Brain microvascular endothelial cell (primary cell): ENCODE results near the gene ADGRG2.
A peak's percentile ranks its signal among the peaks of the same experiment; 100 is the strongest.
"Not testable (repeated sequence)": the region's sequence is repeated elsewhere in the genome, so short reads cannot be mapped to it uniquely, and the experiment has no call there.

Source experiments
- DNase-seq: peaks from one replicate; pipeline ENCODE4 v3.0.0-alpha.2; 2020
- H3K27ac ChIP-seq: fragments of 250-450 bp; sonication (Bioruptor Pico); 2 replicates; pipeline ENCODE4 v1.5.1; 2020; ENCODE audit warnings: mild to moderate bottlenecking, moderate library complexity
- H3K27me3 ChIP-seq: fragments of 250-450 bp; sonication (Bioruptor Pico); replicated peaks from 2 replicates; pipeline ENCODE4 v1.5.1; 2020; ENCODE audit warnings: mild to moderate bottlenecking
- H3K36me3 ChIP-seq: fragments of 250-450 bp; sonication (Bioruptor Pico); replicated peaks from 2 replicates; pipeline ENCODE4 v1.5.1; 2020; ENCODE audit warnings: mild to moderate bottlenecking
- H3K4me3 ChIP-seq: 2 replicates; pipeline ENCODE4 v1.5.1; 2011; ENCODE audit warnings: low read depth, mild to moderate bottlenecking, control low read depth, low read length, moderate library complexity
- CTCF ChIP-seq: IDR thresholded peaks from 2 replicates; pipeline ENCODE4 v1.5.1; 2011; ENCODE audit warnings: low read depth, mild to moderate bottlenecking, moderate library complexity, low read length, control low read depth, inconsistent platforms; ENCODE audit errors: missing control alignments
- in situ Hi-C: cut with HindIII; loops from 2 replicates; pipeline ENCODE4 v1.10.0; 2017; ENCODE audit warnings: low sequenced_read_pairs, low pct_ligation_motif_present

The ADGRG2 gene

GRCh38 chrX:19075754-19076153, 46.5 kb downstream of the ADGRG2 start:
- no peaks in the 10 kb centered on the region for H3K36me3 ChIP-seq

GRCh38 chrX:19072372-19072771, 49.9 kb downstream of the ADGRG2 start:
- no peaks in the 10 kb centered on the region for H3K36me3 ChIP-seq
- in situ Hi-C loops = no loop called here
- no peak for TF ChIP-seq CTCF
- no peaks in the 10 kb centered on the region for H3K27me3 ChIP-seq
- no peak for DNase-seq
- no peak overlapping the region for H3K27ac ChIP-seq
- no peak overlapping the region for H3K4me3 ChIP-seq

More at GRCh38 chrX:19075754-19076153, 46.5 kb downstream of the ADGRG2 start:
- in situ Hi-C loops = no loop called here
- Histone ChIP-seq H3K27me3 (no peaks in the 10 kb centered on the region), H3K4me3 (no peak overlapping the region), H3K27ac (no peak overlapping the region)
- no peak for DNase-seq
- no peak for TF ChIP-seq CTCF

DNA sequence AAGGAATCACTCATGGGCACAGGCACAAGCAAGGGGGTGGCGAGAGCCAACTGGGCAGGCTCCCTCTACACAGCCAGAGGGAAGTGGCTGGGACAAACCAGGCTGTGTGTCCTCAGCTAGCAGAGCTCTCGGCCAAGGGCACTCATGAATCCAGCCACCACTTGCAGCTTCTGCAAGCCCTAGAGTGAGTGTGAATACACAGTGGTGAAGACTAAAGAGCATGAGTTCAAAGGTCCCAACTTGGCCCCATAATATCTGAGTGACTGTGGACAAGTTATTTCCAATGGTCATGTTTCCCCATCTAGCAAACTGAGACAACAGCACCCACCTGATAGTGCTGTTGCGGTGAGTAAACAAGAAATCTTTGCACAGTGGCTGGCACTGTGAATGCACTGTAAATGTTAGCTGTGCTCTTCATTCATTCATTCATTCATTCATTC, 51.7 kb downstream of the ADGRG2 start:
- DNase-seq = no peak
- in situ Hi-C loops = no loop called here
- no peak for TF ChIP-seq CTCF
- Histone ChIP-seq H3K27me3 (no peaks in the 10 kb centered on the region), H3K4me3 (no peak overlapping the region), H3K36me3 (no peaks in the 10 kb centered on the region), H3K27ac (no peak overlapping the region)

DNA sequence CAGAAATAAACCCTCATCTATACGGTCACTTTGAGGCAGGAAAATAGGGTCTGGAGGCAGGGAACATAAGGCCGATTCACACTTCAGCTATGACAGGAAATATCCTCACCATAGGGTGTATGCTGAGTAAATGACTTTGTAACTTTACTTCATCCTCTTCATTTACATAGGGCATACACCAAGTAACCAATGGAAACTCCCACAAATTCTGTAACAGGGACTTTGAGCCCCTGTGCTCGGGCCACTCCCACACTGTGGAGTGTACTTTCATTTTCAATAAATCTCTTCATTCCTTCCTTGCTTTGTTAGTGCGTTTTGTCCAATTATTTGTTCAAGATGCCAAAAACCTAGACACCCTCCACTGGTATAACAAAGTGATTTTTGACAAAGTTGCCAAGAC, 55.3 kb downstream of the ADGRG2 start:
- H3K27me3 ChIP-seq, DNase-seq, H3K4me3 ChIP-seq, H3K27ac ChIP-seq, H3K36me3 ChIP-seq, in situ Hi-C loops: not testable (repeated sequence)

DNA sequence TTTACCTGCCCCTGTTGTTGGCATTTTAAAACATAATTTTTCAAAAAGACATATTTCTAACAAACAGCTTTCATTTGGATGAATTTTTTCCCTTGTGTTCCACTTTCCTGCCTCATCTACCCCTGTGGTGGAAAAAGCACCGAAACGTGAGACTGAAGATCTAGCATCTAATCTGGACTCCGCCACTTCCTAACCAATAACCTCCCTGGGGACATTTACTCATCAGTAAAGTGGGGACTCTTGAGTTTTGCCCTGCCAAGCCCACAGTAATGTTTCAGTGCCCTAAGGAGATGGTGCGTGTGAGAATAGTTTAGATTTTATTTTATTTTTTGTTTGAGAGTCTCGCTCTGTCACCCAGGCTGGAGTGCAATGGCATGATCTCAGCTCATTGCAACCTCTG, 56.7 kb downstream of the ADGRG2 start:
- H3K36me3 ChIP-seq = no peaks in the 10 kb centered on the region
- H3K4me3 ChIP-seq = no peak overlapping the region
- in situ Hi-C loops = no loop called here
- H3K27ac ChIP-seq = no peak overlapping the region
- H3K27me3 ChIP-seq = no peaks in the 10 kb centered on the region
- DNase-seq = no peak
- no peak for TF ChIP-seq CTCF

GRCh38 chrX:19064175-19064574, 58.1 kb downstream of the ADGRG2 start:
- DNase-seq = peak; percentile 81

More at GRCh38 chrX:19064175-19064574, 58.1 kb downstream of the ADGRG2 start:
- no peak for TF ChIP-seq CTCF
- peak overlapping the region; percentile 9 for H3K27ac ChIP-seq
- H3K36me3 ChIP-seq = no peaks in the 10 kb centered on the region
- in situ Hi-C loops = no loop called here
- H3K4me3 ChIP-seq = no peak overlapping the region
- H3K27me3 ChIP-seq = no peaks in the 10 kb centered on the region
